GM13977 (cell line): Measurements from ENCODE around the gene WDR20.

Experiments used
- DNase-seq: peaks from one replicate; pipeline ENCODE4 v3.0.0; 2012; ENCODE audit warnings: low spot score
- CTCF ChIP-seq: IDR thresholded peaks from 2 replicates; pipeline ENCODE4 v1.5.1; 2012; ENCODE audit warnings: mild to moderate bottlenecking, control low read depth; ENCODE audit not compliant: insufficient read depth; ENCODE audit errors: extremely low read depth, missing control alignments
- in situ Hi-C: fragments of 300-500 bp; cut with MboI; formaldehyde crosslinking; loops from one replicate; pipeline ENCODE4 v1.12.0; 2022; ENCODE audit warnings: low sequenced_read_pairs, low pct_unique_long_range_greater_than_20kb, mixed read lengths, inconsistent platforms; ENCODE audit not compliant: unreplicated experiment

Gene WDR20

GRCh38 chr14:102208741-102209140, 69.0 kb downstream of the WDR20 start:
- in situ Hi-C loops = no loop called here
- no peak for TF ChIP-seq CTCF
- DNase-seq = no peak

- DNase-seq = no peak
- in situ Hi-C loops = no loop called here
- no peak for TF ChIP-seq CTCF
Observed at GRCh38 chr14:102209224-102209966, 69.7 kb downstream of the WDR20 start.

GRCh38 chr14:102210421-102211042, 70.8 kb downstream of the WDR20 start:
- in situ Hi-C loops = no loop called here
- DNase-seq = no peak
- no peak for TF ChIP-seq CTCF

- in situ Hi-C loops = no loop called here
- no peak for DNase-seq
Observed at GRCh38 chr14:102211240-102211639, 71.5 kb downstream of the WDR20 start.

GRCh38 chr14:102212356-102212755, 72.7 kb downstream of the WDR20 start:
- DNase-seq = no peak
- TF ChIP-seq CTCF = no peak
- in situ Hi-C loops = no loop called here

More at GRCh38 chr14:102211240-102211639, 71.5 kb downstream of the WDR20 start:
- TF ChIP-seq CTCF = no peak

- in situ Hi-C loops = no loop called here
- no peak for TF ChIP-seq CTCF
- no peak for DNase-seq
Observed at GRCh38 chr14:102212845-102213244, 73.1 kb downstream of the WDR20 start.
